BLaER1 treated with 17β-estradiol and CSF1 and Interleukin-3, amounts not matched to agents 10 nM and 100 nM (cell line): ENCODE measurements around the gene ATAD5.
"Not testable (repeated sequence)": the region's sequence is repeated elsewhere in the genome, so short reads cannot be mapped to it uniquely, and the experiment has no call there.

ENCODE experiments used
- H3K27ac ChIP-seq, 11 experiments: shearing (Covaris generic); formaldehyde crosslinking; 2 replicates each; pipeline ENCODE4 v1.8.1; 2022
- H3K27me3 ChIP-seq, 11 experiments: shearing (Covaris generic); formaldehyde crosslinking; 2 replicates each; pipeline ENCODE4 v1.8.1; 2022
- H3K36me3 ChIP-seq, 11 experiments: shearing (Covaris generic); formaldehyde crosslinking; 2 replicates each; pipeline ENCODE4 v1.8.1; 2022
- H3K4me1 ChIP-seq, 10 experiments: shearing (Covaris generic); formaldehyde crosslinking; 2 replicates each; pipeline ENCODE4 v1.8.1; 2022
- H3K4me2 ChIP-seq, 11 experiments: shearing (Covaris generic); formaldehyde crosslinking; 2 replicates each; pipeline ENCODE4 v1.8.1; 2022
- H3K4me3 ChIP-seq, 10 experiments: shearing (Covaris generic); formaldehyde crosslinking; 2 replicates each; pipeline ENCODE4 v1.8.1; 2022
- H3K9ac ChIP-seq, 11 experiments: shearing (Covaris generic); formaldehyde crosslinking; 2 replicates each; pipeline ENCODE4 v1.8.1; 2022
- H3K9me3 ChIP-seq, 11 experiments: shearing (Covaris generic); formaldehyde crosslinking; replicated peaks in 1 of 11; 2 replicates each; pipeline ENCODE4 v1.8.1; 2022
- H4K20me1 ChIP-seq, 11 experiments: shearing (Covaris generic); formaldehyde crosslinking; 2 replicates each; pipeline ENCODE4 v1.8.1; 2022
- Cebpa-rat ChIP-seq, 11 experiments: shearing (Covaris generic); IDR thresholded peaks; 2 replicates each; pipeline ENCODE4 v1.8.1; 2022

Gene ATAD5

DNA sequence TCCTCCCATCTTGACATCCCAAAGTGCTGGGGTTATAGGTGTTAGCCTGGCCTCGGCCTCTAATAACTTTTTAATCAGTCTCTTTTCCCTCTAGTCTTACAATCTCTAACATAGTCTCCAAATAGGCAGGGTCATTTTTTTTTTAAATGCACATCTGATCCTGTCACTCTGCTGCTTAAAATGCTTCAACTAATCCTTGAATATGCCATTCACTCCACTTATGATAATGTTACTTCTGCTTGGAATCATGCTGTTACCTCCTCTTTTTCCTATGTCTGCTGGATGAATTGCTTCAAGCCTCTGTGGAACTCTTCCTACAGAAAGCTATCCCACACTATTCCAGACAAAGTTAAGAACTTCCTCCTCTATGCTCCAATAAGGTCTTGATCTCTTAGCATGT, 30.1 kb upstream of the ATAD5 start:
- H4K20me1 ChIP-seq: peaks cover 0 to 84% (median 0%) of the 10 kb centered on the region in 11 experiments; a peak in 6 of 22 replicates
- H3K27ac ChIP-seq: no peak overlapping the region
- H3K4me2 ChIP-seq: no peak overlapping the region
- no peak for TF ChIP-seq Cebpa-rat (IDR thresholded peaks at IDR 0.05)
- H3K4me3 ChIP-seq: no peak overlapping the region
- peaks cover 7 to 20% (median 15%) of the 10 kb centered on the region in 10 experiments for H3K4me1 ChIP-seq
- no peaks in the 10 kb centered on the region for H3K27me3 ChIP-seq
- H3K9me3 ChIP-seq: peaks cover 0 to 8% (median 7%) of the 10 kb centered on the region in 11 experiments; a peak in 10 of 22 replicates
- H3K9ac ChIP-seq: no peak overlapping the region
- peaks cover 83 to 91% (median 88%) of the 10 kb centered on the region in 11 experiments for H3K36me3 ChIP-seq

DNA sequence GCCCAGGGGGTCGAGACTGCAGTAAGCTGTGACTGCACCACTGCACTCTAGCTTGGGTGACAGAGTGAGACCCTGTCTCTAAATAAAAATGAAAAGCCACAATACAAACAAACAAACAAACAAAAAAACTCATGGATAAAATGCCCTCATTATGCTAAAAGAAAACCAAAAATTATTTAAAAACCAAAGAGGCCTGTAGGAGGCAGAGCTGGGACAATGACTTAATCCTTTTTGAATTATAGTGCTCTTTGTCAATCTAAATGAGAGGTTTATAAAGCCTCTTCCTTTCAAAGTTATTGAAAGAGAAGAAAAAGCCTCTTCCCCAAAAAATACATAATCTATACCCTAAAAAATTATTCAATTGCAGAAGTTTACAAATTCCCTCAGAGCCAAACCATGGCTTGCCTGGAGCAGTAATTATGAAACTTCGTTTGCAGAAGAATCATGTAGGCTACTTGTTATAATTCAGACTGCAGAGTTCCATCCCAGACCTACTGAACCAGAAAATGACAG, 25.8 kb upstream of the ATAD5 start:
- Histone ChIP-seq H4K20me1 (peaks cover 0 to 84% (median 0%) of the 10 kb centered on the region in 11 experiments; a peak in 6 of 22 replicates), H3K27ac (peak overlapping the region in 10 of 11 experiments; percentile 17 to 91 (median 85); a peak in 11 of 22 replicates), H3K9me3 (peaks cover 0 to 8% (median 7%) of the 10 kb centered on the region in 11 experiments; a peak in 10 of 22 replicates), H3K36me3 (peaks cover 42 to 63% (median 54%) of the 10 kb centered on the region in 11 experiments), H3K4me3 (no peak overlapping the region), H3K4me1 (peaks cover 50 to 63% (median 54%) of the 10 kb centered on the region in 10 experiments), H3K27me3 (no peaks in the 10 kb centered on the region), H3K9ac (peak overlapping the region in 3 of 11 experiments; percentile 15 to 38 (median 24); a peak in 2 of 22 replicates), H3K4me2 (peak overlapping the region; percentile 22 to 96 (median 82); a peak in 18 of 22 replicates)
- no peak for TF ChIP-seq Cebpa-rat (IDR thresholded peaks at IDR 0.05)

DNA sequence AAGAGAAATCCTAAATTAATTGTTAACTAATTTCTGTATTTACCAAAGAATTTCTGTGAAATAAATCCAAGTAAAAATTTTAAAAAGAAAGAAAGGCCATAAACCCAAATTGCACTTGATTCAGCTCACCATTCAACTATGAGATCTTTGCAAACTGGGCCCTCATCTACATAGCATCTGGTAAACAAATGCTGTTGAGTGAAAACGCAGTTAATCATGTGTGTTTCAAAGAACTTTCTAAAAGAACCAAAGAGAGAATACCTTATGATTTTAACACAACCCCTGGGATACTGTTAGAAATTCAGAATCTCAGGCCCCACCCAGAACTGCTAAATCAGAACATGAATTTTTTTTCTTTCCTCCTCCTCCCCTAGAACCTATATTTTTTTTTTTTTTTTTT, 23.9 kb upstream of the ATAD5 start:
- Histone ChIP-seq H3K4me2 (peak overlapping the region; percentile 67 to 96 (median 88)), H3K36me3 (peaks cover 23 to 57% (median 44%) of the 10 kb centered on the region in 11 experiments), H3K4me1 (peaks cover 60 to 76% (median 66%) of the 10 kb centered on the region in 10 experiments)

DNA sequence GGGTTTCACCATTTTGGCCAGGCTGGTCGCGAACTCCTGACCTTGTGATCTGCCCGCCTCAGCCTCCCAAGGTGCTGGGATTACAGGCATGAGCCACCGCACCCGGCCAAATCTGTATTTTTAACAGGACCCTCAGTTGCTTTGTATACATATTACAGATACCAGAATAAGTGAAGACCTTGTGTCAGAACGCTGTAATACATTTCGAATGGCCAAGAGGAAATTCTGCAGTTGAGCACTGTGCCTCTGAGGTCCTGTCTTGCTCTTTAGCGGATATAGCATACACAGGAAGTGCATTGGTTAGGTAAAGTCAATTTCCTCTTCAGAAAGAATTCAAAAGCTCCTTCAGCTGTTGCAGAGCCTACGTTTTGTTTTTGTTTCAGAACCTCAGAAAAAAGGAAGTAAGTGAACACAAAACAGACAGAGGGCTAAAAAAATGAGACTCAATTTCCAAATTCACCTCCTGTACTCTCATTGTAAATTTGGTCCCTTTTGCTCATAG, 22.9 kb upstream of the ATAD5 start:
- peak in 5 of 11 experiments; percentile 19 to 66 (median 61); a peak in 6 of 22 replicates for TF ChIP-seq Cebpa-rat (IDR thresholded peaks at IDR 0.05)
- Histone ChIP-seq H3K27me3 (no peaks in the 10 kb centered on the region), H3K4me3 (peak overlapping the region; percentile 7 to 55 (median 41); a peak in 18 of 20 replicates), H3K4me1 (peaks cover 67 to 85% (median 74%) of the 10 kb centered on the region in 10 experiments), H3K36me3 (peaks cover 14 to 49% (median 35%) of the 10 kb centered on the region in 11 experiments), H3K4me2 (peak overlapping the region; percentile 67 to 96 (median 88)), H3K9me3 (peaks cover 0 to 2% (median under 1%) of the 10 kb centered on the region in 11 experiments; a peak in 6 of 22 replicates), H4K20me1 (peaks cover 0 to 97% (median 0%) of the 10 kb centered on the region in 11 experiments; a peak in 10 of 22 replicates), H3K9ac (peak overlapping the region; percentile 54 to 79 (median 69); a peak in 21 of 22 replicates), H3K27ac (peak overlapping the region; percentile 55 to 91 (median 87))

More for the DNA sequence above, 23.9 kb upstream of the ATAD5 start:
- H3K9ac ChIP-seq: peak overlapping the region in 10 of 11 experiments; percentile 12 to 79 (median 64); a peak in 14 of 22 replicates
- H3K27ac ChIP-seq: peak overlapping the region; percentile 2 to 91 (median 87); a peak in 20 of 22 replicates
- peaks cover 0 to 96% (median 0%) of the 10 kb centered on the region in 11 experiments; a peak in 9 of 22 replicates for H4K20me1 ChIP-seq
- no peak overlapping the region; a peak in 1 of 20 replicates for H3K4me3 ChIP-seq
- no peak for TF ChIP-seq Cebpa-rat (IDR thresholded peaks at IDR 0.05)
- no peaks in the 10 kb centered on the region for H3K27me3 ChIP-seq
- H3K9me3 ChIP-seq: peaks cover 0 to 8% (median 7%) of the 10 kb centered on the region in 11 experiments; a peak in 10 of 22 replicates

DNA sequence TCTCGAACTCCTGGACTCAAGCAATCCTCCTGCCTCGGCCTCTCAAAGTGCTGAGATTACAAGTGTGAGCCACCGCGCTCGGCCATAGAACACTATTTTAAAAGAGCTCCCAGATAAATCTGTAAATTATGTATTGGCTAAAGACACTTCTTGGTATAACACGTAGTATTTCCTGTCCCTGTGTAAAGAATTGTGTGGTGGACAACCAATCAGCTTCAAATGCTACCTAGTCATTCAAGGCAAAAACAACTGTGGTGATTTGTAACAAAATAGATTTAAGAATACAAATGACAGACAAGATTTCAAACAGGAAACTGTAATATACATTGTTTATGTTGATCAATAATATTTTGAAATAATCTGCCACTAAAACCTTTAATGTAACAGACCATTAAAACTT, 21.9 kb upstream of the ATAD5 start:
- H3K27ac ChIP-seq: peak overlapping the region; percentile 55 to 91 (median 87); a peak in 21 of 22 replicates

DNA sequence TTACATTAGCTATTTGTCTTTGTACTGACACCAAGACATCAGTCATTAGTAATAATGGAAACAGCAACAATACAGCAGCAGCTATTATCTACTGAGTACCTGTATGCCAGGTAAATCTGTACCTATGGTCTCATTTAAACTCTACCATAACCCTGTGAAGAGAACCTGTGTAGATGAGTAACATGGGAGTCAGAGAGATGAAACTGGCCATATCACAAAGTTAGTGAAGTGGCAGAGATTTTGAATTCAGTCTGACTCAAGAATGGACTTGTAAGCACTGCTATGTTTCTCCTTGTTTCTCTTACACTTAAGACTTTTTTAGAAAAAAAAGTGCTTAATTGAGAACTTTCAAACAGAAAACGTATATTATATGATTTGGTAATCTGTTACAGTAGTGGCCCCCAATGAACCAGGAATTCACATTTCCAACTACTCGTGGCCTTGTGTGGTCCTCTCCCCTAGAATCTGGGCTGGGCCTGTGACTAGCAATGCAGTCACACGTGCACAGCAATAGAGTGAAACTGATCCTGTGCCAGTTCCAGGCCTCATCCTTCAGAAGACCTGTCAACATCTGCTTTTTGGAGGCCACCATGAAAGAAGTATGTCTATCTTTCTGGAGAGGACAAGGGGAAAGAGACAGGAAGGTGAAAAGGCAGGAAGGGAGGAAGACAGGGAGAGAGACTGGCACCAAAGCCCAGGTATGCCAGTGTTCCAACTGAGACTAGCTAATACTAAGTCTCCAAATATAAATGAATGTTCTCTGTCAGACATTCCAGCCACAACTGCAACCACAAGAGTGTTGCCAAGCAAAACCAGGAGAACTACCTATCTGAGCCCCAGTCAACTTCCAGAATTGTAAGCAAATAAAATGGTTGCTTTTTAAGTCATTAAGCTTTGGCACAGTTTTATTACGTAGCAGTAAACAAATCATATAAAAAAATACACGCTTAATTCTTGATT, 19.3 kb upstream of the ATAD5 start:
- Histone ChIP-seq H3K9ac (peak overlapping the region in 1 of 11 experiments; percentile 25; a peak in 3 of 22 replicates), H3K27ac (peak overlapping the region in 10 of 11 experiments; percentile 3 to 50 (median 28); a peak in 11 of 22 replicates), H3K4me2 (peak overlapping the region in 10 of 11 experiments; percentile 1 to 51 (median 31); a peak in 15 of 22 replicates)

More for the DNA sequence above, 21.9 kb upstream of the ATAD5 start:
- Histone ChIP-seq H3K9ac (peak overlapping the region; percentile 54 to 79 (median 69); a peak in 19 of 22 replicates), H3K4me2 (peak overlapping the region; percentile 67 to 96 (median 88)), H3K4me3 (peak overlapping the region in 2 of 10 experiments; percentile 8 to 43; a peak in 1 of 20 replicates), H4K20me1 (peaks cover 0 to 97% (median 0%) of the 10 kb centered on the region in 11 experiments; a peak in 10 of 22 replicates), H3K9me3 (no peaks in the 10 kb centered on the region), H3K36me3 (peaks cover 3 to 47% (median 28%) of the 10 kb centered on the region in 11 experiments), H3K4me1 (peaks cover 67 to 96% (median 80%) of the 10 kb centered on the region in 10 experiments), H3K27me3 (no peaks in the 10 kb centered on the region)
- no peak for TF ChIP-seq Cebpa-rat (IDR thresholded peaks at IDR 0.05)

DNA sequence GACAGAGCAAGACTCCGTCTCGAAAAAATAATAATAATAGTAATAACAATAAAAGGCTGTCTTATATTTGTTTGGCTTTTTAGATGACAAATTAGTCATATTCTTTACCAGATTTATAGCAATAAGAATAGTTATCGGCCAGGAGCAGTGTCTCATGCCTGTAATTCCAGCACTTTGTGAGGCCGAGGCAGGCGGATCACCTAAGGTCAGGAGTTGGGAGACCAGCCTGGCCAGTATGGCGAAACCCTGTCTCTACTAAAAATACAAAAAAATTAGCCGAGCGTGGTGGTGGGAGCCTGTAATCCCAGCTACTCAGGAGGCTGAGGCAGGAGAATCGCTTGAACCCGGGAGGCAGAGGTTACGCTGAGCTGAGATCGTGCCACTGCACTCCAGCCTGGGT, 17.5 kb upstream of the ATAD5 start:
- not testable (repeated sequence) for H3K9ac ChIP-seq, H3K27ac ChIP-seq, H3K4me3 ChIP-seq, H3K27me3 ChIP-seq, H3K9me3 ChIP-seq
- H3K36me3 ChIP-seq: peaks cover 19 to 73% (median 49%) of the 10 kb centered on the region in 11 experiments; a peak in 21 of 22 replicates
- peaks cover 0 to 100% (median 0%) of the 10 kb centered on the region in 11 experiments; a peak in 10 of 22 replicates for H4K20me1 ChIP-seq
- H3K4me2 ChIP-seq: peak overlapping the region in 2 of 11 experiments; percentile 33 to 35; a peak in 1 of 22 replicates
- H3K4me1 ChIP-seq: peaks cover 40 to 82% (median 61%) of the 10 kb centered on the region in 10 experiments

More for the DNA sequence above, 19.3 kb upstream of the ATAD5 start:
- peaks cover 51 to 82% (median 63%) of the 10 kb centered on the region in 10 experiments for H3K4me1 ChIP-seq
- no peak overlapping the region for H3K4me3 ChIP-seq
- H3K27me3 ChIP-seq: no peaks in the 10 kb centered on the region
- peaks cover 0 to 97% (median 0%) of the 10 kb centered on the region in 11 experiments; a peak in 10 of 22 replicates for H4K20me1 ChIP-seq
- H3K9me3 ChIP-seq: no peaks in the 10 kb centered on the region
- no peak for TF ChIP-seq Cebpa-rat (IDR thresholded peaks at IDR 0.05)
- peaks cover 13 to 60% (median 39%) of the 10 kb centered on the region in 11 experiments; a peak in 19 of 22 replicates for H3K36me3 ChIP-seq

DNA sequence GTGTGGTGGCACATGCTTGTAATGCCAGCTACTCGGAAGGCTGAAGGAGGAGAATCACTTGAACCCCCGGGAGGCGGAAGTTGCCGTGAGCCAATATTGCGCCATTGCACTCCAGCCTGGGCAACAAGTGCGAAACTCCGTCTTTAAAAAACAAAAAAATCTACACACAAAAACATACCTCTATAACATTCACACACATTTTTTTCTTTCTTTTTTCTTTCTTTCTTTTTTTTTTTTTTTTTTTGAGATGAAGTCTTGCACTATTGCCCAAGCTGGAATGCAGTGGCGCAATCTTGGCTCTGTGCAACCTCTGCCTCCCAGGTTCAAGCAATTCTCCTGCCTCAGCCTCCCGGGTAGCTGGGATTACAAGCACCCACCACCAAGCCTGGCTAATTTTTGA, 16.9 kb upstream of the ATAD5 start:
- H3K36me3 ChIP-seq: peaks cover 15 to 69% (median 51%) of the 10 kb centered on the region in 11 experiments; a peak in 21 of 22 replicates
- peaks cover 0 to 100% (median 0%) of the 10 kb centered on the region in 11 experiments; a peak in 11 of 22 replicates for H4K20me1 ChIP-seq
- not testable (repeated sequence) for H3K4me3 ChIP-seq, H3K27me3 ChIP-seq, H3K9me3 ChIP-seq, H3K27ac ChIP-seq, H3K9ac ChIP-seq
- H3K4me1 ChIP-seq: peaks cover 40 to 82% (median 61%) of the 10 kb centered on the region in 10 experiments
- H3K4me2 ChIP-seq: peak overlapping the region in 4 of 11 experiments; percentile 5 to 35 (median 18); a peak in 5 of 22 replicates
- peak in 1 of 11 experiments; percentile 22; a peak in 1 of 22 replicates for TF ChIP-seq Cebpa-rat (IDR thresholded peaks at IDR 0.05)
